ENCODE results near the gene SARDH.

GRCh38 chr9:133787754-133788025 lies 49.5 kb upstream of the SARDH start:
- TF ChIP-seq CTCF (IDR thresholded peaks at IDR 0.05; ENCODE audit: borderline replicate concordance, extremely low read depth, low read length, poor library complexity, severe bottlenecking) (no peak), EZH2 (IDR thresholded peaks at IDR 0.05; ENCODE audit: borderline replicate concordance, low read depth, low read length, severe bottlenecking) (no peak)
